OCI-LY1 (cell line): Measurements from ENCODE around the gene DDR2.

ENCODE experiments used
- EZH2 ChIP-seq: fragments of 200-600 bp; sonication (generic), shearing (Covaris generic); IDR thresholded peaks from 2 replicates; pipeline ENCODE4 v1.8.0; 2017; ENCODE audit warnings: borderline replicate concordance, mixed run types, mild to moderate bottlenecking, antibody characterized with exemption, low read length, moderate library complexity, mixed read lengths
- TF ChIP-seq, protein P1 (sequence below): fragments of 200-600 bp; sonication (generic), shearing (Covaris generic); IDR thresholded peaks from 2 replicates; pipeline ENCODE4 v1.5.1; 2017; ENCODE audit warnings: mild to moderate bottlenecking, antibody characterized with exemption, low read length, moderate library complexity, mixed read lengths

DNA sequence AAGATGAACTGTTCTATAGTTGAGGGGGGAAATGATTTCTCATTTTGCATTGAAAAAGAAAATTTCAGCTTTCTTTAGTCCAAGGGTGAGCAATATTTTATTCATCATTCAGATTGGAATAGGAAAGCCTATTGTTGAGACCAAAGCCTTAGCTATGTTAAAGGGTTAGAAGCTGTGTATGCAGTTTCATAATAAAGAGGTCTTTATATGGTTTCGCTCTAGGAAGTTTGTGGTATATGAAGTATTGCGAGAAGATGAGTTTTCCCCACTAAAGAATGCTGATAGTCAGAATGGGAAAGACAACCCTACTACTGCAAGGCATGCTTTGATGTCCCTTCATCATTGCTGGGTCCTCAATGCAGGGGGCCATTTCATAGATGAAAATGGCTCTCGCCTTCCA is 42.2 kb upstream of the DDR2 start:
- TF ChIP-seq, protein P1, sequence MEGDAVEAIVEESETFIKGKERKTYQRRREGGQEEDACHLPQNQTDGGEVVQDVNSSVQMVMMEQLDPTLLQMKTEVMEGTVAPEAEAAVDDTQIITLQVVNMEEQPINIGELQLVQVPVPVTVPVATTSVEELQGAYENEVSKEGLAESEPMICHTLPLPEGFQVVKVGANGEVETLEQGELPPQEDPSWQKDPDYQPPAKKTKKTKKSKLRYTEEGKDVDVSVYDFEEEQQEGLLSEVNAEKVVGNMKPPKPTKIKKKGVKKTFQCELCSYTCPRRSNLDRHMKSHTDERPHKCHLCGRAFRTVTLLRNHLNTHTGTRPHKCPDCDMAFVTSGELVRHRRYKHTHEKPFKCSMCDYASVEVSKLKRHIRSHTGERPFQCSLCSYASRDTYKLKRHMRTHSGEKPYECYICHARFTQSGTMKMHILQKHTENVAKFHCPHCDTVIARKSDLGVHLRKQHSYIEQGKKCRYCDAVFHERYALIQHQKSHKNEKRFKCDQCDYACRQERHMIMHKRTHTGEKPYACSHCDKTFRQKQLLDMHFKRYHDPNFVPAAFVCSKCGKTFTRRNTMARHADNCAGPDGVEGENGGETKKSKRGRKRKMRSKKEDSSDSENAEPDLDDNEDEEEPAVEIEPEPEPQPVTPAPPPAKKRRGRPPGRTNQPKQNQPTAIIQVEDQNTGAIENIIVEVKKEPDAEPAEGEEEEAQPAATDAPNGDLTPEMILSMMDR: no peak
- no peak for TF ChIP-seq EZH2
